Kidney (tissue), 14 donors: ENCODE results near the gene OR5B21. TPM values are rescaled to one million over a fixed set of nuclear protein-coding genes. Genes with fewer than 3 reads are reported as not detected.

Experiments
- DNase-seq, 5 donors: peaks; one replicate each; pipeline ENCODE4 v3.0.0-alpha.2; 2013 to 2020
- FAIRE-seq: peaks from 2 replicates; lab custom pipeline; 2012; peaks lifted over from hg19 to GRCh38; lab: Jason Lieb, UNC
- H3K27ac ChIP-seq, 2 donors: one replicate each; pipeline ENCODE4 v1.7.0; 2013; ENCODE audit warnings: low read depth in 2 of 2, low read length in 2 of 2, inconsistent platforms in 1 of 2
- H3K27me3 ChIP-seq: one replicate; pipeline ENCODE4 v1.7.1; 2013; ENCODE audit warnings: low read length, inconsistent platforms; ENCODE audit not compliant: control insufficient read depth, insufficient read depth
- H3K36me3 ChIP-seq, 3 donors: one replicate each; pipeline versions ENCODE4 v1.7.0 to v1.7.1; 2013; ENCODE audit warnings: low read length in 3 of 3, control low read depth in 1 of 3, inconsistent platforms in 1 of 3; ENCODE audit not compliant: insufficient read depth in 3 of 3, control insufficient read depth in 2 of 3
- H3K4me1 ChIP-seq, 3 donors: one replicate each; pipeline versions ENCODE4 v1.7.0 to v1.7.1; 2013; ENCODE audit warnings: low read length in 3 of 3, inconsistent platforms in 1 of 3, low read depth in 1 of 3; ENCODE audit not compliant: control insufficient read depth in 2 of 3, insufficient read depth in 2 of 3
- H3K4me3 ChIP-seq, 3 donors: one replicate each; pipeline versions ENCODE4 v1.7.0 to v1.8.1; 2013; ENCODE audit warnings: low read length in 3 of 3, control low read depth in 1 of 3, inconsistent platforms in 1 of 3
- H3K9ac ChIP-seq, 3 donors: one replicate each; pipeline versions ENCODE4 v1.7.0 to v1.7.1; 2013; ENCODE audit warnings: low read length in 3 of 3, control low read depth in 1 of 3, inconsistent platforms in 1 of 3
- H3K9me3 ChIP-seq, 3 donors: one replicate each; pipeline versions ENCODE4 v1.7.0 to v1.7.1; 2013; ENCODE audit warnings: low read length in 3 of 3, control low read depth in 1 of 3, inconsistent platforms in 1 of 3; ENCODE audit not compliant: control insufficient read depth in 2 of 3, insufficient read depth in 1 of 3
- intact Hi-C: fragments of 100-400 bp; cut with DNase I; formaldehyde crosslinking; loops from one replicate; pipeline ENCODE4 v1.11.1; 2022
- polyA plus RNA-seq: library from polyadenylated mRNA; stranded (reverse); fragments of 350-450 nt; fragmentation: Illumina TruSeq; extraction: RNeasy Lipid Tissue Mini Kit (QIAGEN cat#74804); gene quantifications from one replicate; pipeline ENCODE4 v1.2.3, GENCODE V29; 2014; ENCODE audit warnings: low read depth, low replicate concordance; ENCODE audit not compliant: insufficient read depth
- total RNA-seq: library from RNA; stranded (reverse); fragmentation: NEBNext Ultra II Directional; extraction: Animal tissue kit (Norgen Biotek cat#: 25700); gene quantifications from one replicate; pipeline ENCODE4 v1.2.1, GENCODE V29; 2021
- TF ChIP-seq, protein P1 (sequence below): IDR thresholded peaks from 3 replicates; pipeline ENCODE4 v1.5.1; 2012; ENCODE audit warnings: mild to moderate bottlenecking, moderate library complexity, borderline replicate concordance; ENCODE audit not compliant: insufficient read depth; ENCODE audit errors: extremely low read depth
- donor health status: control.
- donor health status: control.
- donor health status: control.
- donor health status: control.
- donor health status: control.
- donor health status: DM: yes; HTN: yes; CAD: no.
- donor health status: Normal renal cell carcinoma (clear cell type).

The OR5B21 gene
- total and polyA plus RNA-seq, 2 donors from 2014 or later: not detected

DNA sequence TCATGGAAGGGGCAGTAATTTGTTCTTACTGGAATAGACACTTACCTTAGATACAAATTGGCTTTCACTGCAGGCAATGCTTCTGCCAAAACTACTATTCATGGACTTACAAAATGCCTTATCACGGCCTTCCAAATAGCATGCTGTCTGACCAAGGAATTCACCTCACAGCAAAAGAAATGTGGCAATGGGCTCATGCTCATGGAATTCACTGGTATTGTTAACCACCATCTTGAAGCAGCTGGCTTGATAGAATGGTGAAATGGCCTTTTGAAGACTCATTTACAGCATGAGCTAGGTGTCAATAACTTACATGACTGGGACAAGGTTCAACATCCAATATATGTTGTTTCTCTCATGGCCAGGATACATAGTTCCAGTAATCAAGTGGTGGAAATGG lies 21.9 kb downstream of the OR5B21 start:
- Histone ChIP-seq H3K4me3 (no peak overlapping the region), H3K36me3 (no peaks in the 10 kb centered on the region), H3K4me1 (no peaks in the 10 kb centered on the region), H3K27ac (no peak overlapping the region), H3K27me3 (no peaks in the 10 kb centered on the region), H3K9ac (no peak overlapping the region), H3K9me3 (no peaks in the 10 kb centered on the region)
- TF ChIP-seq, protein P1, sequence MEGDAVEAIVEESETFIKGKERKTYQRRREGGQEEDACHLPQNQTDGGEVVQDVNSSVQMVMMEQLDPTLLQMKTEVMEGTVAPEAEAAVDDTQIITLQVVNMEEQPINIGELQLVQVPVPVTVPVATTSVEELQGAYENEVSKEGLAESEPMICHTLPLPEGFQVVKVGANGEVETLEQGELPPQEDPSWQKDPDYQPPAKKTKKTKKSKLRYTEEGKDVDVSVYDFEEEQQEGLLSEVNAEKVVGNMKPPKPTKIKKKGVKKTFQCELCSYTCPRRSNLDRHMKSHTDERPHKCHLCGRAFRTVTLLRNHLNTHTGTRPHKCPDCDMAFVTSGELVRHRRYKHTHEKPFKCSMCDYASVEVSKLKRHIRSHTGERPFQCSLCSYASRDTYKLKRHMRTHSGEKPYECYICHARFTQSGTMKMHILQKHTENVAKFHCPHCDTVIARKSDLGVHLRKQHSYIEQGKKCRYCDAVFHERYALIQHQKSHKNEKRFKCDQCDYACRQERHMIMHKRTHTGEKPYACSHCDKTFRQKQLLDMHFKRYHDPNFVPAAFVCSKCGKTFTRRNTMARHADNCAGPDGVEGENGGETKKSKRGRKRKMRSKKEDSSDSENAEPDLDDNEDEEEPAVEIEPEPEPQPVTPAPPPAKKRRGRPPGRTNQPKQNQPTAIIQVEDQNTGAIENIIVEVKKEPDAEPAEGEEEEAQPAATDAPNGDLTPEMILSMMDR: no peak
- FAIRE-seq (no peak), DNase-seq (no peak)
- intact Hi-C loops: no loop called here

DNA sequence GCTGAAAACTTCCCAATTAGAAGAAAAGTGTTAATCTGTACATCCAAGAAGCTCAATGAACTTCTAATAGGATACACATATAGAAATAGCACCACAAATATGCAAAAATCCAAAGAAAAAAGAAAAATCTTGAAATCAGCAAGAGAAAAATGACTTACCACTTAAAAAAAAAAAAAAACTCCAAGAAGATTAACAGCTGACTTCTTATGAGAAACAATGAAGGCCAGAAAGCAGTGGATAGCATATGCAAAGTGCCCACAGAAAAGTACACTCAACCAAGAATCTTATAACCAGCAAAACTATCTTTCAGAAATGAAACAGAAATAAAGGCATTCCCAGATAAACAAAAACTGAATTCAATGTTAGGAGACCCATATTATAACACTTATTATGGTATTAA lies 36.0 kb downstream of the OR5B21 start:
- no peak for FAIRE-seq
- H3K9me3 ChIP-seq: peaks cover 0 to 14% (median 0%) of the 10 kb centered on the region in 3 donors

GRCh38 chr11:58466293-58466692 lies 41.6 kb downstream of the OR5B21 start:
- Histone ChIP-seq H3K4me3 (no peak overlapping the region), H3K27me3 (no peaks in the 10 kb centered on the region), H3K27ac (no peak overlapping the region), H3K36me3 (no peaks in the 10 kb centered on the region), H3K9ac (no peak overlapping the region), H3K4me1 (no peaks in the 10 kb centered on the region), H3K9me3 (peaks cover 0 to 7% (median 0%) of the 10 kb centered on the region in 3 donors)
- DNase-seq: no peak
- TF ChIP-seq, protein P1: no peak
- no peak for FAIRE-seq
- intact Hi-C loops: no loop called here

More for the DNA sequence above, 36.0 kb downstream of the OR5B21 start:
- Histone ChIP-seq H3K36me3 (no peaks in the 10 kb centered on the region), H3K4me1 (no peaks in the 10 kb centered on the region), H3K4me3 (no peak overlapping the region), H3K27ac (no peak overlapping the region), H3K9ac (no peak overlapping the region), H3K27me3 (no peaks in the 10 kb centered on the region)
- TF ChIP-seq, protein P1: no peak
- intact Hi-C loops: no loop called here
- no peak for DNase-seq

DNA sequence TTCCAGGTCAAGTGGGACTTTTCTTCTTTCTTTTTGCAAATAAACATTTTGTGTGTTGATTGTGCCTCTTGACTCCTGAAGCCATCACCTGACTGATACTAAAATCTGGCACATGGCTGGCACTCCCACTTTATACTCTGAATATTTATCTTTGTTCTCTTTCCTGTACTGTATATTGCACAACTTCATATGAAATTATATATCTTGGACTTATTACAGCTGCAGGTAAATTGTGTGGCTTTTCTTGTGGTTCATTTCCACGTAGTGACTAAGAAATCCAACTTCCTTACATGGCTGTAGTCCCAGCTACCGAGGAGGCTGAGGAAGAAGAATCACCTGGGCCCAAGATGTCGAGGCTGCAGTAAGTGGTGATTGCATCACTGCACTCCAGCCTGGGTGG lies 42.2 kb downstream of the OR5B21 start:
- H3K4me3 ChIP-seq: no peak overlapping the region
- peaks cover 0 to 6% (median 0%) of the 10 kb centered on the region in 3 donors for H3K9me3 ChIP-seq
- intact Hi-C loops: no loop called here
- TF ChIP-seq, protein P1: no peak
- H3K36me3 ChIP-seq: no peaks in the 10 kb centered on the region
- no peak for DNase-seq
- H3K27me3 ChIP-seq: no peaks in the 10 kb centered on the region
- no peak for FAIRE-seq
- no peak overlapping the region for H3K9ac ChIP-seq
- H3K27ac ChIP-seq: no peak overlapping the region
- no peaks in the 10 kb centered on the region for H3K4me1 ChIP-seq
